ENCODE results near the gene SFSWAP.
"Not testable (repeated sequence)": the region's sequence is repeated elsewhere in the genome, so short reads cannot be mapped to it uniquely, and the experiment has no call there.

SFSWAP gene

GRCh38 chr12:131710464-131711457 lies at the start of gene SFSWAP:
SFSWAP (plus strand) TSS chr12:131711090; CDS start chr12:131711230, 140 bp downstream.
- peak; percentile 99 for DNase-seq

- DNase-seq: not testable (repeated sequence)
These were observed 49.5 kb upstream of the SFSWAP start for GRCh38 chr12:131661170-131661985.

GRCh38 chr12:131661986-131662288 lies 49.0 kb upstream of the SFSWAP start:
- DNase-seq: not testable (repeated sequence)

DNA sequence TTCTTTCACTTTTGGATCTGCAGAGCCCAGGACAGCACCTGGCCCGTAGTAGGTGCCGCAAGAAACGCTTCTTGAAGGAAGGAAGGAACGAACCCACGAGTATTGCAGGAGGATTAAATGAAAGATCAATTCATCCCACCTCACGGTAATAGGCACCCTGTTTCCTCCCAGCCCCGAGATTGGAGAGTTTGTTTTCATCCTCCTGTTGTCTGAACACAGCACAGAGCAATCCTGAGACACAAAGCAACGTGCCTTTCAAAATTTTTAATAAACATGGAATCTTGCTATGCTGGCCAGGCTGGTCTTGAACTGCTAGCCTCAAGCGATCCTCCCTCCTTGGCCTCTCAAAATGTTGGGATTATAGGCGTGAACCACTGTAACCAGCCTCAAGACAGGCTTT lies 48.5 kb upstream of the SFSWAP start:
- not testable (repeated sequence) for DNase-seq

- not testable (repeated sequence) for DNase-seq
These were observed 45.2 kb upstream of the SFSWAP start for GRCh38 chr12:131665666-131666065.

GRCh38 chr12:131666486-131666885 lies 44.4 kb upstream of the SFSWAP start:
- not testable (repeated sequence) for DNase-seq

DNA sequence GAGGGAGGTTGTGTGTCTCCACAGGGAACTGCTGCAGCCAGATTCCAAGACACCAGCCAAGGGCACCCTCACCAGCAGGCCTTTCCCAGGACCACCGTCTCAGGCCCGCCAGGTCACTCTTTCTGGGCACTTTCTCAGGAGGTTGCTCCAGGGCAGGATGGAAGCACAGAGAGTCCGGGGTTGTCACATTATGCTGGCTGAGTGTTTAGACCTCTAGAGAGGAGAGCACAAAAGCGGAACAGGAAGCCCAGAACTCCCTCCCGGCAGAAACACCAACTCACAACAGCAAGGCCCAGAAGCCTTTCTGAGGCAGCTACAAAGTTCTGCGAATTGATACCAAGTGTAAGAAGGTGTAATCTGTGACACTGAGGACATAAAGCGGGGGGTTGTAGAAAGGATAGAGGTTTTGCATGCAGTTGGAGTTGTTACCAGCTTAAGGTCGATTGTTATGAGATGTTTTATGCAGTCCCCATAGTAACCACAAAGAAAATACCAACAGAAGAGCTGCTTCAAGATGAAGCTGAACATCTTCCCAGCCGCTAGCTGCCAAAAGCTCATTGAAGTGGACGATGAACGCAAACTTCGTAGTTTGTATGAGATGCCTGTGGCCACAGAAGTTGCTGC lies 43.8 kb upstream of the SFSWAP start:
- DNase-seq: not testable (repeated sequence)

DNA sequence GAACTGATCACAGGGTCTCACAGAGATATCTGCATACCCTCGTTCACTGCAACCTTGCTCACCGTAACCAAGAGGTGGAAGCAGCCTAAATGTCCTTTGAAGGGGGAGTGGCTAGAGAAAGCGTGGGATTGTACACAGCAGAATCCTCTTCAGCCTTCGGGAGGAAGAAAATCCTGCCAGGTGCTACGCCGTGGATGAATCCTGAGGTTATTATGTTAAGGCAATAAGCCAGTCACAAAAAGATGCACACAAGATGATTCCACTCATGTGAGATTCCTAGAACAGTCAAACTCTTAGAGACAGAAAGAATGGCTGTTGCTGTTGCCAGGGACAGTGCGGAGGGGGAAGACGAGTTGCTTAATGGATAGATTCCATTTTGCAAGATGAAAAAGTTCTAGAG lies 39.6 kb upstream of the SFSWAP start:
- DNase-seq: no peak

DNA sequence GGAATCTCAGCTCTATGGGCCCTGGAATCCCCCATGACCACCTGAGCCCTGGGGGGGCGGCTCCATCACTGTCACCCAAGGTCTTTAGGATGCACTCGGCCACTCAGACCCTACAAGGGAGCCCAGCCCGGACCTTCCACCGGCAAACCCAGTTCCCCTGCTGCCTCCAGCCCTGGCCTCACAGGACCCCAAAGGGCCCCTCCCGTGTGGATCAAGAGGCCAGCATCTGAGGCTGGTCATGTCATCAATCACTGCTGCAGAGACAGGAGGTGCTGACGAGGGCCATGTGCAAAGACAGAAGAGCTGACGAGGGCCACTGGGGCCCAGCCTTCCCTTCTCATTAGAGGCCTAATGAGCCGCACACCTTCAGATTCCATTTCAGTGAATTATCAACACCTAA lies 39.0 kb upstream of the SFSWAP start:
- DNase-seq: no peak

DNA sequence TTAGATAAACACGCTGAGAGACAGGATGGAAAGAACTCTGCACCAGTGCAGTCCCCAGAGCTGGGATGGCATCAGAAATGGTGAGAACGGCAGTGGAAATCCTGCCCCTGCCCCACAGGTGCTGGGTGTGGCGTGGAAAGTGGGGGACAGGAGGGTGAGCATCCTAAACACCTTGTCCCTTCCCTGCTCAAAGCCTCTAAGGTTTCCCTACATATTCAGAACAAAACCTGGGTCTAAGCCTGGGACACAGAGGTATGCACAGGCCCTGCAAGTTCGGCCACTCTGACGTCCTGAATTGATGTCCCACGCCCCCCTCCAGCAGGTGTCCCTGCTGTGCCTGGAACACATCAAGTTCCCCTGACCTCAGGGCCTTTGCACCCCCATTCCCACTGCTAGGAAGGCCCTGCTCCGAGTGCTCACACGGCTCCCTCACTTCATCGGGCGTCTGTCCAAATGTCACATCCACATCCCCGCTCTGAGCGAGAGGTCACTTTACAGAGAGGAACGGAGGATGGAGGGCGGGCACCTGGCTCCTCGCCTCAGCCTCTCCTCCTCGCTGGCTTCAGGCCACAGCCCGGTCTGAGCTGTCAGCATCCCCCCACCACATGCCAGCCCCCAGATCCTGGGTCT lies 38.5 kb upstream of the SFSWAP start:
- DNase-seq: no peak

- no peak for DNase-seq
These were observed 37.7 kb upstream of the SFSWAP start for GRCh38 chr12:131672941-131673887.

GRCh38 chr12:131673888-131674257 lies 37.0 kb upstream of the SFSWAP start:
- no peak for DNase-seq

DNA sequence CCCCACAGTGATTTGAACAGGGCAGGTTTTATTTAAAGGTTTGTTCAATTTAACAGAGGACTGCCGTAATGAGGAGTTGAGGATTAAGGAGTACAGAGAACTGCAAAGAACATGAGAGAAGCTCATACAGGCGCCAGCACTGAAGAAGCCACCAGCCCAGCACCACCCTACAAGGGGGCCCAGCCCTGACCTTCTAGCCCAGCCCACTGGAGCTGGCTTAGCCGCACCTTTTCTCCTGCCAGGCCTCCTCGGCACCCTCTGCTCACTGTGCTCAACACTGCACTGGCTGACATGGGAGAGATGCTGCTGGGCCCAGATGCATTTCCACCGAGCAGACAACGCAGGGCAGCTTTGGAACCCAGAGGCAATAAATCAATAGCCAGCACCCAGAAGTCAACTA lies 36.5 kb upstream of the SFSWAP start:
- no peak for DNase-seq

GRCh38 chr12:131675126-131676080 lies 35.5 kb upstream of the SFSWAP start:
- no peak for DNase-seq

- no peak for DNase-seq
These were observed 34.3 kb upstream of the SFSWAP start for GRCh38 chr12:131676544-131676943.

DNA sequence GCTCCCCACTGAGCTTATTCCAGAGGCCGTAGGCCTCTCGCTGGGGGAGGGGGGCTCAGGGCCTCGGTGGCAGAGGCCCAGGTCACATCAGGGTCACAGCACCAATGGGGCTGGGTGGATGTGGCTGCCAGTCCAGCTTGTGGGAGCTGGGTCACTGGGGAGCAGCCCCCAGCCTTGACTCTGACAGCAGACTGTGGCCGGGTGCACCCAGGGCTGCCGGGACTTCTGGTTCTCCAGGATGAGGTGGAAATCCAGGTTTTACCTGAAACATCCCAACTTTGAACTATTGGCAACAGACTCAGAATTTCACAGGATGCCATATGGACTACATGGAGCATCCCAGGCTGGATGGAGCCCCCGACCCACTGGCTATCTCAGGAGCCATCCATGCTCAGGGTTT lies 33.8 kb upstream of the SFSWAP start:
- not testable (repeated sequence) for DNase-seq

DNA sequence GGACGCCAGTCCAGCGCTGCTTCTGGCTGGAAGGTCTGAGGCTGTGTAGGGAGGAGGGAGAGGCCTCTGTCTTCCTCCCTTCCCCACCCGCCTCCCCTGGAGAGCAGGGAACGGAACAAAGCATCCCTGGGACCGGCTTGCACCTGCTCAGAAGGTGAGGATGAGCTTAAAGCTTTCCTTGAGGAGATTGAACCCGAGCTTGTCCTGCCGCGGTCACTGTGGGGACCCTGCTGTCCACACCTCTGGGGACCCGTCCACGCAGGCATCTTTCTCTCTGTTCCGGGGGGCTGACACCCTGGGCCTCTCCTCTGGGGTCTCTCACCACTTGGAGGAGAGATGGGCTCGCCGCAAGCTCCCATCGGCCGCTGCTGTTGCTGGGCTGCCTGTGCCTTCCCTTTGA lies 33.2 kb upstream of the SFSWAP start:
- DNase-seq: peak; percentile 39

DNA sequence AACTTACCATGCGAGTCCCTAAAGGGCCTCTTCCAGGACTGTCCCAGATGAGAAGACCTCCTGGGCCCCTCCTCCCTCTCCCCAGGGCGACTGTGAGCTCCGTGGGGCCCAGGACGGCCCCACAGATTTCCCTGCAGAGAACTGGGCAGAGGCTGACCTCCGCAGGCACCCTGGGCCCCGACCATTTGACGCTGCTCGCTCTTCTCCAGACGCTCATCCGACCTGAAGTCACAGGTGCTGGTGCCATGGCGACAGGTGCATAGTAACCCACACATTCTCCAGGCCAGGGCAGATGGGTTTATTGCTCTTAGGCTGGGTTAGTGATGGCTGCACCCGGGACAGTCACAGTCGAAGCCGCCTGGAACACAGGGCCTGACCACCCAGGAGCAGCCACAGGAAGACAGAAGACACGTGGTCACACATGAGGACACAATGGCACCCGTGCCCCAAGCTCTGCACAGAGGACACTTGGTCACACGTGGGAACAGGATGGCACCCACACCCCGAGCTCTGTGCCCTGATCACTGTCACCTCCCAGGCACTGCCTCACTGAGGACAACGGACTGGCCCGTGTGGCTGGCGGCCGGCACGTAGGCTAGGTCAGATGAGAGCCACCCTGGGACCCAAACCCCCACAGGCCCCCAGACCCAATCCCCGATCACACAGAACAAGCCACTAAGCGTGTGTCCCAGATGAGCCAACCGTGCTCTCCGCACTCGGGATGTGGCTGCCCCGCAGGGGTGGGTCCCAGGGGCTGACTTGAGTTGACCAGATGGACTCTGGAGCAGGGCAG lies 32.3 kb upstream of the SFSWAP start:
- not testable (repeated sequence) for DNase-seq

GRCh38 chr12:131679186-131679585 lies 31.7 kb upstream of the SFSWAP start:
- DNase-seq: not testable (repeated sequence)

DNA sequence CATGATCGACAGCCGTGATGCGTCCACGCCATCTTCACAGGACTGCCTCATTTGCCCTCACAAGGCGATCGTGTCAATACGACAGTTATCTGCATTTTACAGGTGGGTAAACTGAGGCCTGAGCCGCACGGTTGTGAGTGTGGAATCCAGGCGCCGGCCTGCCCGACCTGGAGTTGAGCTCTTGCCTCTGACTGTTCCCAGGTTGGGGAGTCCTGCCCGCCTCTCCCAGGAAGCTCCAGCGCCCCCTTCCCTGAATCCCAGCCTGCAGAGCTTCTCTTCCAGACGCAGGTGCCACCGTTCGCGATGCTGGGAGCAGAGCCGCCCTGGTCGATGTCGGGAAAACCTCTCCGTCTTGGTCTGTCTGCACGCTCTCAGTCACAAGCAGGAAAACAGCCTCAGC lies 31.1 kb upstream of the SFSWAP start:
- not testable (repeated sequence) for DNase-seq

Measured in retina (tissue), 1 donor.